CD4-positive, alpha-beta T cell (primary cell): Measurements from ENCODE around the gene HAGH. TPM values are rescaled to one million over a fixed set of nuclear protein-coding genes. Genes with fewer than 3 reads are reported as not detected.

Source experiments
- ATAC-seq: fragments of 200-7000 bp; cut with Tn5 transposase; one replicate; pipeline ENCODE4 v1.10.0; 2022; ENCODE audit warnings: mild to moderate bottlenecking; ENCODE audit not compliant: poor library complexity
- CTCF ChIA-PET: fragments of 350-600 bp; sonication (Branson Sonifier 250); formaldehyde crosslinking; loops from one replicate; lab custom pipeline; 2021; ENCODE audit warnings: antibody characterized with exemption, inconsistent platforms; lab: Charles Lee
- POLR2A ChIA-PET: fragments of 350-600 bp; sonication (Branson Sonifier 250); formaldehyde crosslinking; loops from one replicate; lab custom pipeline; 2021; ENCODE audit warnings: antibody characterized with exemption, inconsistent platforms; lab: Charles Lee
- DNase-seq, 14 experiments: peaks; one replicate each; pipeline ENCODE4 v3.0.0-alpha.2; 2013 to 2020; ENCODE audit warnings: mixed read lengths in 2 of 14
- H3K27ac ChIP-seq, 2 donors: one replicate each; pipeline versions ENCODE4 v1.5.1 to v1.7.0; 2013; ENCODE audit warnings: low read length in 2 of 2, low read depth in 1 of 2, mild to moderate bottlenecking in 1 of 2
- H3K27me3 ChIP-seq, 2 experiments: 1 replicate in 1 of 2; 2 replicates in 1 of 2; pipeline versions ENCODE4 v1.6.1 to v1.7.0; 2013; ENCODE audit warnings: low read length in 2 of 2, control low read depth in 1 of 2, mild to moderate bottlenecking in 1 of 2, moderate library complexity in 1 of 2; ENCODE audit not compliant: insufficient read depth in 2 of 2, control insufficient read depth in 1 of 2
- H3K36me3 ChIP-seq: one replicate; pipeline ENCODE4 v1.6.1; 2013; ENCODE audit warnings: low read length, control low read depth; ENCODE audit not compliant: insufficient read depth
- H3K4me1 ChIP-seq: one replicate; pipeline ENCODE4 v1.6.1; 2013; ENCODE audit warnings: low read length, control low read depth; ENCODE audit not compliant: insufficient read depth
- H3K4me3 ChIP-seq: one replicate; pipeline ENCODE4 v1.5.1; 2013; ENCODE audit warnings: mild to moderate bottlenecking, low read length, moderate library complexity
- H3K9me3 ChIP-seq, 2 experiments: 1 replicate in 1 of 2; 2 replicates in 1 of 2; pipeline versions ENCODE4 v1.6.1 to v1.7.0; 2013; ENCODE audit warnings: low read length in 2 of 2, mild to moderate bottlenecking in 2 of 2, control low read depth in 1 of 2, moderate library complexity in 1 of 2; ENCODE audit not compliant: control insufficient read depth in 1 of 2, insufficient read depth in 1 of 2
- H3K27ac Mint-ChIP-seq: one replicate; pipeline ENCODE4 v1.8.0; 2020; ENCODE audit warnings: mixed read lengths
- H3K27me3 Mint-ChIP-seq: one replicate; pipeline ENCODE4 v1.8.0; 2021; ENCODE audit warnings: mixed read lengths
- H3K36me3 Mint-ChIP-seq: one replicate; pipeline ENCODE4 v1.8.0; 2021; ENCODE audit warnings: low read depth, mixed read lengths
- H3K4me1 Mint-ChIP-seq: one replicate; pipeline ENCODE4 v1.8.0; 2021; ENCODE audit warnings: low read depth, mixed read lengths
- H3K4me3 Mint-ChIP-seq: one replicate; pipeline ENCODE4 v1.8.0; 2020; ENCODE audit warnings: mild to moderate bottlenecking, mixed read lengths
- H3K9me3 Mint-ChIP-seq: one replicate; pipeline ENCODE4 v1.8.0; 2020; ENCODE audit warnings: mixed read lengths
- intact Hi-C, 2 experiments: fragments of 100-400 bp; cut with DNase I in 1 of 2; cut with micrococcal nuclease in 1 of 2; formaldehyde crosslinking; loops; one replicate each; pipeline versions ENCODE4 v1.15.1 to v1.9.0; 2023 to 2025; cut with DNase I, micrococcal nuclease
- total RNA-seq, 174 experiments: library from RNA in 2 of 174; stranded (reverse) in 2 of 174; gene quantifications; one replicate each; pipeline ENCODE4 v1.2.3 and lab custom pipeline; 2021 to 2026
- TF ChIP-seq, protein P1 (sequence below): fragments of 200-600 bp; IDR thresholded peaks from one replicate; pipeline ENCODE4 v1.8.0; 2022; ENCODE audit warnings: antibody characterized with exemption, mild to moderate bottlenecking

Gene HAGH
- total RNA-seq, 2 experiments from 2014 or later, result 20.9 to 22.7 TPM

- peaks cover 0 to 6% of the 10 kb centered on the region in 2 experiments for H3K9me3 ChIP-seq
- H3K4me1 ChIP-seq, result peaks cover 13% of the 10 kb centered on the region
- CTCF ChIA-PET, result no interaction called here
- no peak for DNase-seq
- POLR2A ChIA-PET, result no interaction called here
- ATAC-seq, result no peak
- no peak overlapping the region for H3K27ac ChIP-seq
- TF ChIP-seq, protein P1, sequence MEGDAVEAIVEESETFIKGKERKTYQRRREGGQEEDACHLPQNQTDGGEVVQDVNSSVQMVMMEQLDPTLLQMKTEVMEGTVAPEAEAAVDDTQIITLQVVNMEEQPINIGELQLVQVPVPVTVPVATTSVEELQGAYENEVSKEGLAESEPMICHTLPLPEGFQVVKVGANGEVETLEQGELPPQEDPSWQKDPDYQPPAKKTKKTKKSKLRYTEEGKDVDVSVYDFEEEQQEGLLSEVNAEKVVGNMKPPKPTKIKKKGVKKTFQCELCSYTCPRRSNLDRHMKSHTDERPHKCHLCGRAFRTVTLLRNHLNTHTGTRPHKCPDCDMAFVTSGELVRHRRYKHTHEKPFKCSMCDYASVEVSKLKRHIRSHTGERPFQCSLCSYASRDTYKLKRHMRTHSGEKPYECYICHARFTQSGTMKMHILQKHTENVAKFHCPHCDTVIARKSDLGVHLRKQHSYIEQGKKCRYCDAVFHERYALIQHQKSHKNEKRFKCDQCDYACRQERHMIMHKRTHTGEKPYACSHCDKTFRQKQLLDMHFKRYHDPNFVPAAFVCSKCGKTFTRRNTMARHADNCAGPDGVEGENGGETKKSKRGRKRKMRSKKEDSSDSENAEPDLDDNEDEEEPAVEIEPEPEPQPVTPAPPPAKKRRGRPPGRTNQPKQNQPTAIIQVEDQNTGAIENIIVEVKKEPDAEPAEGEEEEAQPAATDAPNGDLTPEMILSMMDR, result no peak
- H3K4me3 ChIP-seq, result no peak overlapping the region
- peaks cover 7% of the 10 kb centered on the region for H3K36me3 Mint-ChIP-seq
- intact Hi-C loops, result no loop called here
- no peak overlapping the region for H3K27ac Mint-ChIP-seq
- H3K4me3 Mint-ChIP-seq, result no peak overlapping the region
- H3K4me1 Mint-ChIP-seq, result peaks cover under 1% of the 10 kb centered on the region
- H3K9me3 Mint-ChIP-seq, result no peaks in the 10 kb centered on the region
- peaks cover 38% of the 10 kb centered on the region for H3K36me3 ChIP-seq
- H3K27me3 ChIP-seq, result no peaks in the 10 kb centered on the region
- no peaks in the 10 kb centered on the region for H3K27me3 Mint-ChIP-seq
Observed at GRCh38 chr16:1790261-1790610, 36.4 kb downstream of the HAGH start.

- intact Hi-C loops, result loop anchor here in 1 of 2 experiments (10.0 kb wide), 2 partner anchors 485 to 1385 kb away; partner anchors contain the start of genes DECR2 and UBE2I
- H3K27me3 Mint-ChIP-seq, result no peaks in the 10 kb centered on the region
- no peaks in the 10 kb centered on the region for H3K9me3 Mint-ChIP-seq
- TF ChIP-seq, protein P1, result no peak
- peaks cover 7% of the 10 kb centered on the region for H3K36me3 Mint-ChIP-seq
- H3K4me1 Mint-ChIP-seq, result peaks cover 5% of the 10 kb centered on the region
- Histone ChIP-seq H3K4me3 (no peak overlapping the region), H3K4me1 (peaks cover 19% of the 10 kb centered on the region), H3K27me3 (no peaks in the 10 kb centered on the region), H3K9me3 (peaks cover 0 to 6% of the 10 kb centered on the region in 2 experiments), H3K27ac (no peak overlapping the region), H3K36me3 (peaks cover 38% of the 10 kb centered on the region)
- ChIA-PET POLR2A (interaction anchor here (1.0 kb wide), 1 partner anchor 15 kb away, joined by 3 read pairs; no protein-coding TSS in a partner anchor), CTCF (no interaction called here)
- H3K27ac Mint-ChIP-seq, result no peak overlapping the region
- H3K4me3 Mint-ChIP-seq, result no peak overlapping the region
- DNase-seq, result peak in 1 of 14 experiments; percentile 21
- ATAC-seq, result no peak
Observed at GRCh38 chr16:1789643-1790045, 37.0 kb downstream of the HAGH start.

GRCh38 chr16:1788708-1789100 is 37.9 kb downstream of the HAGH start:
- no peak overlapping the region for H3K27ac Mint-ChIP-seq
- H3K9me3 Mint-ChIP-seq, result no peaks in the 10 kb centered on the region
- H3K27me3 Mint-ChIP-seq, result no peaks in the 10 kb centered on the region
- TF ChIP-seq, protein P1, result no peak
- ChIA-PET POLR2A (interaction anchor here (1.0 kb wide), 1 partner anchor 14 kb away, joined by 3 read pairs; no protein-coding TSS in a partner anchor), CTCF (no interaction called here)
- Histone ChIP-seq H3K36me3 (peaks cover 38% of the 10 kb centered on the region), H3K9me3 (peaks cover 0 to 6% of the 10 kb centered on the region in 2 experiments), H3K4me1 (peaks cover 28% of the 10 kb centered on the region), H3K4me3 (no peak overlapping the region), H3K27me3 (no peaks in the 10 kb centered on the region), H3K27ac (no peak overlapping the region)
- H3K36me3 Mint-ChIP-seq, result peaks cover 7% of the 10 kb centered on the region
- H3K4me3 Mint-ChIP-seq, result peak overlapping the region; percentile 66
- ATAC-seq (no peak), DNase-seq (peak in 1 of 14 experiments; percentile 19)
- intact Hi-C loops, result loop anchor here in 1 of 2 experiments (10.0 kb wide), 2 partner anchors 484 to 1384 kb away; partner anchors contain the start of genes DECR2 and UBE2I
- H3K4me1 Mint-ChIP-seq, result peaks cover 5% of the 10 kb centered on the region
